Measurements from ENCODE around the gene NKRF.

The NKRF gene

GRCh38 chrX:119646515-119646914 is 40.3 kb upstream of the NKRF start:
- H3K36me3 ChIP-seq (ENCODE audit: low read length) = no peaks in the 10 kb centered on the region
- no peaks in the 10 kb centered on the region for H3K9me3 ChIP-seq (ENCODE audit: insufficient read depth, low read length)

GRCh38 chrX:119643696-119644095 is 37.5 kb upstream of the NKRF start:
- Histone ChIP-seq H3K4me2 (ENCODE audit: low read depth, low read length, poor library complexity, severe bottlenecking) (no peak overlapping the region), H3F3A (ENCODE audit: insufficient read depth) (0 out of 2 replicates have a peak, but pooled peaks cover 5% of the 10 kb centered on the region), H2AFZ (ENCODE audit: low read depth, low read length, severe bottlenecking) (no peak overlapping the region), H3K9ac (ENCODE audit: low read length) (no peak overlapping the region), H3K79me2 (ENCODE audit: insufficient read depth, low read length) (no peaks in the 10 kb centered on the region), H3K9me3 (ENCODE audit: insufficient read depth, low read length) (no peaks in the 10 kb centered on the region), H4K20me1 (ENCODE audit: low read depth, low read length) (no peaks in the 10 kb centered on the region), H3K4me3 (ENCODE audit: insufficient read depth, low read length, poor library complexity, severe bottlenecking) (no peak overlapping the region), H3K9me2 (replicated peaks; ENCODE audit: insufficient read depth, low read length) (no peaks in the 10 kb centered on the region), H3K27ac (ENCODE audit: low read depth, low read length) (no peak overlapping the region), H3K36me3 (ENCODE audit: low read length) (no peaks in the 10 kb centered on the region), H3K27me3 (ENCODE audit: low read length) (no peaks in the 10 kb centered on the region)
- TF ChIP-seq CTCF (IDR thresholded peaks at IDR 0.05; ENCODE audit: insufficient read depth, low read length, poor library complexity, severe bottlenecking) (no peak), EZH2phosphoT487 (conservative IDR thresholded peaks at IDR 0.05; ENCODE audit: low read length) (no peak)

More at GRCh38 chrX:119646515-119646914, 40.3 kb upstream of the NKRF start:
- Histone ChIP-seq H3K79me2 (ENCODE audit: insufficient read depth, low read length) (no peaks in the 10 kb centered on the region), H2AFZ (ENCODE audit: low read depth, low read length, severe bottlenecking) (no peak overlapping the region), H3K9ac (ENCODE audit: low read length) (no peak overlapping the region), H3K4me3 (ENCODE audit: insufficient read depth, low read length, poor library complexity, severe bottlenecking) (no peak overlapping the region), H3K9me2 (replicated peaks; ENCODE audit: insufficient read depth, low read length) (no peaks in the 10 kb centered on the region), H3F3A (ENCODE audit: insufficient read depth) (no peaks in the 10 kb centered on the region), H3K27me3 (ENCODE audit: low read length) (no peaks in the 10 kb centered on the region), H3K27ac (ENCODE audit: low read depth, low read length) (no peak overlapping the region), H4K20me1 (ENCODE audit: low read depth, low read length) (no peaks in the 10 kb centered on the region), H3K4me2 (ENCODE audit: low read depth, low read length, poor library complexity, severe bottlenecking) (no peak overlapping the region)
- TF ChIP-seq EZH2phosphoT487 (conservative IDR thresholded peaks at IDR 0.05; ENCODE audit: low read length) (no peak), CTCF (IDR thresholded peaks at IDR 0.05; ENCODE audit: insufficient read depth, low read length, poor library complexity, severe bottlenecking) (no peak)

GRCh38 chrX:119640731-119641170 is 34.5 kb upstream of the NKRF start:
- no peak overlapping the region for H3K4me2 ChIP-seq (ENCODE audit: low read depth, low read length, poor library complexity, severe bottlenecking)
- no peak overlapping the region for H2AFZ ChIP-seq (ENCODE audit: low read depth, low read length, severe bottlenecking)
- H3K79me2 ChIP-seq (ENCODE audit: insufficient read depth, low read length) = no peaks in the 10 kb centered on the region
- no peak overlapping the region for H3K4me3 ChIP-seq (ENCODE audit: insufficient read depth, low read length, poor library complexity, severe bottlenecking)
- H4K20me1 ChIP-seq (ENCODE audit: low read depth, low read length) = no peaks in the 10 kb centered on the region
- TF ChIP-seq CTCF (IDR thresholded peaks at IDR 0.05; ENCODE audit: insufficient read depth, low read length, poor library complexity, severe bottlenecking) (no peak), EZH2phosphoT487 (conservative IDR thresholded peaks at IDR 0.05; ENCODE audit: low read length) (no peak)
- no peak overlapping the region for H3K27ac ChIP-seq (ENCODE audit: low read depth, low read length)
- H3K9ac ChIP-seq (ENCODE audit: low read length) = no peak overlapping the region
- no peaks in the 10 kb centered on the region for H3K9me3 ChIP-seq (ENCODE audit: insufficient read depth, low read length)
- H3K9me2 ChIP-seq (replicated peaks; ENCODE audit: insufficient read depth, low read length) = no peaks in the 10 kb centered on the region
- no peaks in the 10 kb centered on the region for H3K36me3 ChIP-seq (ENCODE audit: low read length)
- 0 out of 2 replicates have a peak, but pooled peaks cover 6% of the 10 kb centered on the region for H3F3A ChIP-seq (ENCODE audit: insufficient read depth)
- no peaks in the 10 kb centered on the region for H3K27me3 ChIP-seq (ENCODE audit: low read length)
